GM23338 (cell line): ENCODE results near the gene COG7. TPM values are rescaled to one million over a fixed set of nuclear protein-coding genes. Genes with fewer than 3 reads are reported as not detected.

Source experiments
- ATAC-seq: fragments of 200-7000 bp; cut with Tn5 transposase; 3 replicates; pipeline ENCODE4 v1.9.1; 2020
- DNase-seq: peaks from one replicate; pipeline ENCODE4 v3.0.0-alpha.2; 2015; ENCODE audit warnings: low spot score
- H2AFZ ChIP-seq: fragments of 200-600 bp; sonication (generic); 2 replicates; pipeline ENCODE4 v1.8.0; 2016; ENCODE audit warnings: antibody characterized with exemption, mild to moderate bottlenecking, moderate library complexity
- H3F3A ChIP-seq: fragments of 200-600 bp; sonication (generic); replicated peaks from 2 replicates; pipeline ENCODE4 v1.8.0; 2017; ENCODE audit warnings: antibody characterized with exemption, mixed run types, low read depth
- H3K27ac ChIP-seq: fragments of 200-600 bp; sonication (generic); 2 replicates; pipeline ENCODE4 v1.6.1; 2016; ENCODE audit warnings: low read depth
- H3K27me3 ChIP-seq: fragments of 200-600 bp; sonication (generic); 2 replicates; pipeline ENCODE4 v1.8.0; 2016; ENCODE audit warnings: mild to moderate bottlenecking, mixed run types, moderate library complexity; ENCODE audit not compliant: insufficient read depth
- H3K36me3 ChIP-seq: fragments of 200-600 bp; sonication (generic); 2 replicates; pipeline ENCODE4 v1.8.0; 2016; ENCODE audit warnings: mild to moderate bottlenecking; ENCODE audit not compliant: insufficient read depth
- H3K4me1 ChIP-seq: fragments of 200-600 bp; sonication (generic); 2 replicates; pipeline ENCODE4 v1.8.0; 2016; ENCODE audit warnings: mild to moderate bottlenecking, moderate library complexity; ENCODE audit not compliant: insufficient read depth
- H3K4me2 ChIP-seq: fragments of 200-600 bp; sonication (generic); 2 replicates; pipeline ENCODE4 v1.7.1; 2017; ENCODE audit warnings: mixed run types
- H3K4me3 ChIP-seq: fragments of 200-600 bp; sonication (generic); 2 replicates; pipeline ENCODE4 v1.6.1; 2016; ENCODE audit warnings: mixed run types
- H3K79me2 ChIP-seq: fragments of 200-600 bp; sonication (generic); replicated peaks from 2 replicates; pipeline ENCODE4 v1.8.0; 2017; ENCODE audit warnings: mild to moderate bottlenecking; ENCODE audit not compliant: insufficient read depth
- H3K9me2 ChIP-seq: fragments of 200-600 bp; sonication (generic); 2 replicates; pipeline ENCODE4 v1.8.0; 2017; ENCODE audit not compliant: insufficient read depth
- H4K20me1 ChIP-seq: fragments of 200-600 bp; sonication (generic); replicated peaks from 2 replicates; pipeline ENCODE4 v1.8.0; 2017; ENCODE audit warnings: mild to moderate bottlenecking; ENCODE audit not compliant: insufficient read depth
- H3K27ac Mint-ChIP-seq: 2 replicates; pipeline ENCODE4 v1.8.0; 2020; ENCODE audit warnings: inconsistent platforms, mild to moderate bottlenecking, moderate library complexity, mixed read lengths
- H3K27me3 Mint-ChIP-seq: 3 replicates; pipeline ENCODE4 v1.8.0; 2022; ENCODE audit warnings: low read depth, mild to moderate bottlenecking, moderate library complexity, mixed read lengths, inconsistent platforms; ENCODE audit not compliant: insufficient read depth, poor library complexity
- H3K36me3 Mint-ChIP-seq: 3 replicates; pipeline ENCODE4 v1.8.0; 2021; ENCODE audit warnings: low read depth, mild to moderate bottlenecking, inconsistent platforms, moderate library complexity, mixed read lengths
- H3K4me1 Mint-ChIP-seq: 3 replicates; pipeline ENCODE4 v1.8.0; 2020; ENCODE audit warnings: mild to moderate bottlenecking, inconsistent platforms, mixed read lengths
- H3K4me3 Mint-ChIP-seq: 3 replicates; pipeline ENCODE4 v1.8.0; 2021; ENCODE audit warnings: moderate library complexity, mild to moderate bottlenecking, inconsistent platforms, mixed read lengths
- H3K9me3 Mint-ChIP-seq: 3 replicates; pipeline ENCODE4 v1.8.0; 2020; ENCODE audit warnings: moderate library complexity, mild to moderate bottlenecking, inconsistent platforms, mixed read lengths
- CTCF ChIP-seq, 2 experiments: fragments of 200-600 bp in 1 of 2; sonication (generic) in 1 of 2; conservative IDR thresholded peaks; 2 replicates each; pipeline versions ENCODE4 v1.5.1 to v1.6.1; 2016 to 2017; ENCODE audit warnings: antibody characterized with exemption in 2 of 2, low read depth in 2 of 2, mild to moderate bottlenecking in 2 of 2, moderate library complexity in 1 of 2
- EZH2phosphoT487 ChIP-seq: fragments of 200-600 bp; sonication (generic); IDR thresholded peaks from one replicate; pipeline ENCODE4 v1.8.1; 2018; ENCODE audit warnings: antibody characterized with exemption; ENCODE audit not compliant: unreplicated experiment
- JUNB ChIP-seq: IDR thresholded peaks from one replicate; pipeline ENCODE4 v1.6.1; 2016; ENCODE audit warnings: antibody characterized with exemption; ENCODE audit not compliant: unreplicated experiment
- NANOG ChIP-seq: IDR thresholded peaks from 2 replicates; pipeline ENCODE4 v1.6.1; 2016; ENCODE audit warnings: antibody characterized with exemption, borderline replicate concordance
- POLR2AphosphoS5 ChIP-seq: IDR thresholded peaks from 2 replicates; pipeline ENCODE4 v1.6.1; 2016; ENCODE audit warnings: antibody characterized with exemption, low read depth
- ZNF114 ChIP-seq: fragments of 250-450 bp; sonication (Bioruptor Pico); IDR thresholded peaks from 2 replicates; pipeline ENCODE4 v1.5.0; 2020; ENCODE audit warnings: mild to moderate bottlenecking, moderate library complexity
- ZNF331 ChIP-seq: fragments of 250-450 bp; sonication (Bioruptor Pico); IDR thresholded peaks from 2 replicates; pipeline ENCODE4 v1.5.0; 2020; ENCODE audit warnings: low read depth, mild to moderate bottlenecking, moderate library complexity
- polyA plus RNA-seq: library from polyadenylated mRNA; unstranded; fragments of >200 nt; fragmentation: Nextera tagmentation; extraction: Ambion mirVana; gene quantifications from 2 replicates; pipeline ENCODE4 v1.2.1, GENCODE V29; 2016
- total RNA-seq: library from RNA; depleted of rRNA; stranded (reverse); fragments of >200 nt; shearing (Covaris generic); gene quantifications from 2 replicates; pipeline ENCODE4 v1.2.3, GENCODE V29; 2014
- TF ChIP-seq, protein P1 (sequence below): IDR thresholded peaks from one replicate; pipeline ENCODE4 v1.6.1; 2018; ENCODE audit warnings: antibody characterized with exemption; ENCODE audit not compliant: unreplicated experiment
- TF ChIP-seq, protein P2 (sequence below): fragments of 250-450 bp; sonication (Bioruptor Pico); IDR thresholded peaks from 2 replicates; pipeline ENCODE4 v1.5.0; 2020; ENCODE audit warnings: mild to moderate bottlenecking, moderate library complexity

Gene COG7
- total and polyA plus RNA-seq, 2 experiments from 2014 or later = 9.2 to 20.0 TPM

- peaks cover 90% of the 10 kb centered on the region for H3K36me3 Mint-ChIP-seq
- no peak for TF ChIP-seq ZNF114 (CRISPR knock-in tag)
- no peak for TF ChIP-seq NANOG
- no peak for TF ChIP-seq CTCF (conservative IDR thresholded peaks at IDR 0.05; ENCODE audit: low read depth in 2 of 2)
- TF ChIP-seq JUNB = no peak
- TF ChIP-seq, protein P1, sequence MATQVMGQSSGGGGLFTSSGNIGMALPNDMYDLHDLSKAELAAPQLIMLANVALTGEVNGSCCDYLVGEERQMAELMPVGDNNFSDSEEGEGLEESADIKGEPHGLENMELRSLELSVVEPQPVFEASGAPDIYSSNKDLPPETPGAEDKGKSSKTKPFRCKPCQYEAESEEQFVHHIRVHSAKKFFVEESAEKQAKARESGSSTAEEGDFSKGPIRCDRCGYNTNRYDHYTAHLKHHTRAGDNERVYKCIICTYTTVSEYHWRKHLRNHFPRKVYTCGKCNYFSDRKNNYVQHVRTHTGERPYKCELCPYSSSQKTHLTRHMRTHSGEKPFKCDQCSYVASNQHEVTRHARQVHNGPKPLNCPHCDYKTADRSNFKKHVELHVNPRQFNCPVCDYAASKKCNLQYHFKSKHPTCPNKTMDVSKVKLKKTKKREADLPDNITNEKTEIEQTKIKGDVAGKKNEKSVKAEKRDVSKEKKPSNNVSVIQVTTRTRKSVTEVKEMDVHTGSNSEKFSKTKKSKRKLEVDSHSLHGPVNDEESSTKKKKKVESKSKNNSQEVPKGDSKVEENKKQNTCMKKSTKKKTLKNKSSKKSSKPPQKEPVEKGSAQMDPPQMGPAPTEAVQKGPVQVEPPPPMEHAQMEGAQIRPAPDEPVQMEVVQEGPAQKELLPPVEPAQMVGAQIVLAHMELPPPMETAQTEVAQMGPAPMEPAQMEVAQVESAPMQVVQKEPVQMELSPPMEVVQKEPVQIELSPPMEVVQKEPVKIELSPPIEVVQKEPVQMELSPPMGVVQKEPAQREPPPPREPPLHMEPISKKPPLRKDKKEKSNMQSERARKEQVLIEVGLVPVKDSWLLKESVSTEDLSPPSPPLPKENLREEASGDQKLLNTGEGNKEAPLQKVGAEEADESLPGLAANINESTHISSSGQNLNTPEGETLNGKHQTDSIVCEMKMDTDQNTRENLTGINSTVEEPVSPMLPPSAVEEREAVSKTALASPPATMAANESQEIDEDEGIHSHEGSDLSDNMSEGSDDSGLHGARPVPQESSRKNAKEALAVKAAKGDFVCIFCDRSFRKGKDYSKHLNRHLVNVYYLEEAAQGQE = no peak
- TF ChIP-seq, protein P2, sequence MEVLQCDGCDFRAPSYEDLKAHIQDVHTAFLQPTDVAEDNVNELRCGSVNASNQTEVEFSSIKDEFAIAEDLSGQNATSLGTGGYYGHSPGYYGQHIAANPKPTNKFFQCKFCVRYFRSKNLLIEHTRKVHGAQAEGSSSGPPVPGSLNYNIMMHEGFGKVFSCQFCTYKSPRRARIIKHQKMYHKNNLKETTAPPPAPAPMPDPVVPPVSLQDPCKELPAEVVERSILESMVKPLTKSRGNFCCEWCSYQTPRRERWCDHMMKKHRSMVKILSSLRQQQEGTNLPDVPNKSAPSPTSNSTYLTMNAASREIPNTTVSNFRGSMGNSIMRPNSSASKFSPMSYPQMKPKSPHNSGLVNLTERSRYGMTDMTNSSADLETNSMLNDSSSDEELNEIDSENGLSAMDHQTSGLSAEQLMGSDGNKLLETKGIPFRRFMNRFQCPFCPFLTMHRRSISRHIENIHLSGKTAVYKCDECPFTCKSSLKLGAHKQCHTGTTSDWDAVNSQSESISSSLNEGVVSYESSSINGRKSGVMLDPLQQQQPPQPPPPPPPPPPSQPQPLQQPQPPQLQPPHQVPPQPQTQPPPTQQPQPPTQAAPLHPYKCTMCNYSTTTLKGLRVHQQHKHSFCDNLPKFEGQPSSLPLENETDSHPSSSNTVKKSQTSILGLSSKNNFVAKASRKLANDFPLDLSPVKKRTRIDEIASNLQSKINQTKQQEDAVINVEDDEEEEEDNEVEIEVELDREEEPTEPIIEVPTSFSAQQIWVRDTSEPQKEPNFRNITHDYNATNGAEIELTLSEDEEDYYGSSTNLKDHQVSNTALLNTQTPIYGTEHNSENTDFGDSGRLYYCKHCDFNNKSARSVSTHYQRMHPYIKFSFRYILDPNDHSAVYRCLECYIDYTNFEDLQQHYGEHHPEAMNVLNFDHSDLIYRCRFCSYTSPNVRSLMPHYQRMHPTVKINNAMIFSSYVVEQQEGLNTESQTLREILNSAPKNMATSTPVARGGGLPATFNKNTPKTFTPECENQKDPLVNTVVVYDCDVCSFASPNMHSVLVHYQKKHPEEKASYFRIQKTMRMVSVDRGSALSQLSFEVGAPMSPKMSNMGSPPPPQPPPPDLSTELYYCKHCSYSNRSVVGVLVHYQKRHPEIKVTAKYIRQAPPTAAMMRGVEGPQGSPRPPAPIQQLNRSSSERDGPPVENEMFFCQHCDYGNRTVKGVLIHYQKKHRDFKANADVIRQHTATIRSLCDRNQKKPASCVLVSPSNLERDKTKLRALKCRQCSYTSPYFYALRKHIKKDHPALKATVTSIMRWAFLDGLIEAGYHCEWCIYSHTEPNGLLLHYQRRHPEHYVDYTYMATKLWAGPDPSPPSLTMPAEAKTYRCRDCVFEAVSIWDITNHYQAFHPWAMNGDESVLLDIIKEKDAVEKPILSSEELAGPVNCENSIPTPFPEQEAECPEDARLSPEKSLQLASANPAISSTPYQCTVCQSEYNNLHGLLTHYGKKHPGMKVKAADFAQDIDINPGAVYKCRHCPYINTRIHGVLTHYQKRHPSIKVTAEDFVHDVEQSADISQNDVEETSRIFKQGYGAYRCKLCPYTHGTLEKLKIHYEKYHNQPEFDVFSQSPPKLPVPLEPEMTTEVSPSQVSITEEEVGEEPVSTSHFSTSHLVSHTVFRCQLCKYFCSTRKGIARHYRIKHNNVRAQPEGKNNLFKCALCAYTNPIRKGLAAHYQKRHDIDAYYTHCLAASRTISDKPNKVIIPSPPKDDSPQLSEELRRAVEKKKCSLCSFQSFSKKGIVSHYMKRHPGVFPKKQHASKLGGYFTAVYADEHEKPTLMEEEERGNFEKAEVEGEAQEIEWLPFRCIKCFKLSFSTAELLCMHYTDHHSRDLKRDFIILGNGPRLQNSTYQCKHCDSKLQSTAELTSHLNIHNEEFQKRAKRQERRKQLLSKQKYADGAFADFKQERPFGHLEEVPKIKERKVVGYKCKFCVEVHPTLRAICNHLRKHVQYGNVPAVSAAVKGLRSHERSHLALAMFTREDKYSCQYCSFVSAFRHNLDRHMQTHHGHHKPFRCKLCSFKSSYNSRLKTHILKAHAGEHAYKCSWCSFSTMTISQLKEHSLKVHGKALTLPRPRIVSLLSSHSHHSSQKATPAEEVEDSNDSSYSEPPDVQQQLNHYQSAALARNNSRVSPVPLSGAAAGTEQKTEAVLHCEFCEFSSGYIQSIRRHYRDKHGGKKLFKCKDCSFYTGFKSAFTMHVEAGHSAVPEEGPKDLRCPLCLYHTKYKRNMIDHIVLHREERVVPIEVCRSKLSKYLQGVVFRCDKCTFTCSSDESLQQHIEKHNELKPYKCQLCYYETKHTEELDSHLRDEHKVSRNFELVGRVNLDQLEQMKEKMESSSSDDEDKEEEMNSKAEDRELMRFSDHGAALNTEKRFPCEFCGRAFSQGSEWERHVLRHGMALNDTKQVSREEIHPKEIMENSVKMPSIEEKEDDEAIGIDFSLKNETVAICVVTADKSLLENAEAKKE (CRISPR knock-in tag) = no peak
- no peak for TF ChIP-seq EZH2phosphoT487
- no peak for TF ChIP-seq POLR2AphosphoS5
- no peak for TF ChIP-seq ZNF331 (CRISPR knock-in tag)
- ATAC-seq (no peak), DNase-seq (no peak)
- Histone ChIP-seq H3K9me2 (no peaks in the 10 kb centered on the region), H3K27me3 (no peaks in the 10 kb centered on the region), H3K79me2 (no peaks in the 10 kb centered on the region), H3K4me2 (no peak overlapping the region), H2AFZ (no peak overlapping the region), H3K27ac (no peak overlapping the region), H3K4me3 (no peak overlapping the region), H3K4me1 (no peaks in the 10 kb centered on the region), H3F3A (peaks cover 5% of the 10 kb centered on the region; the same call in 1 of the 2 replicates), H3K36me3 (peaks cover 64% of the 10 kb centered on the region), H4K20me1 (peaks cover 8% of the 10 kb centered on the region)
- no peaks in the 10 kb centered on the region for H3K4me1 Mint-ChIP-seq
- no peak overlapping the region for H3K4me3 Mint-ChIP-seq
- peaks cover 1% of the 10 kb centered on the region for H3K27me3 Mint-ChIP-seq
- no peaks in the 10 kb centered on the region for H3K9me3 Mint-ChIP-seq
- no peak overlapping the region for H3K27ac Mint-ChIP-seq
These were observed 32.9 kb upstream of the COG7 start for GRCh38 chr16:23485841-23486240.
